Measurements from ENCODE around the gene RIN3. TPM values are rescaled to one million over a fixed set of nuclear protein-coding genes. Genes with fewer than 3 reads are reported as not detected.
A peak's percentile ranks its signal among the peaks of the same experiment; 100 is the strongest.
"Not testable (repeated sequence)": the region's sequence is repeated elsewhere in the genome, so short reads cannot be mapped to it uniquely, and the experiment has no call there.

Gene RIN3
- total RNA-seq, 1 donor from 2014 or later: 4.4 TPM

DNA sequence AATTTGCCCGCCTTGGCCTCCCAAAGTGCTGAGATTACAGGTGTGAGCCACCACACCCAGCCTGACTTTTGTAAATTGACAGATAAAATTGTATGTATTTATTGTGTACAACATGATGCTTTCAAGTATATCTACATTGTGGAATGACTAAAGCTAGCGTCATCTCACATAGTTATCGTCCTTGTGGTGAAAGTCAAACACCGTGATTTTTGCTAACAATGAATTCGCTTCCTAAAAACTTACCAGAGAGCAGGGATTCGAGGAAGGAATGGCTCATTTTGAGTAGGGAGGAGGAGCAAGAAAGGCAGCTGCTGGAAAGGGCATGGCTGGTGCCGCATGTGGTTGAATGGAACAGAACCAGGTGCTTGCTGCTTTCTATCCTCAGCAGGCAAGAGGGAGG, 149.5 kb downstream of the RIN3 start:
- no peak for DNase-seq (ENCODE audit: low read depth in 2 of 2)

DNA sequence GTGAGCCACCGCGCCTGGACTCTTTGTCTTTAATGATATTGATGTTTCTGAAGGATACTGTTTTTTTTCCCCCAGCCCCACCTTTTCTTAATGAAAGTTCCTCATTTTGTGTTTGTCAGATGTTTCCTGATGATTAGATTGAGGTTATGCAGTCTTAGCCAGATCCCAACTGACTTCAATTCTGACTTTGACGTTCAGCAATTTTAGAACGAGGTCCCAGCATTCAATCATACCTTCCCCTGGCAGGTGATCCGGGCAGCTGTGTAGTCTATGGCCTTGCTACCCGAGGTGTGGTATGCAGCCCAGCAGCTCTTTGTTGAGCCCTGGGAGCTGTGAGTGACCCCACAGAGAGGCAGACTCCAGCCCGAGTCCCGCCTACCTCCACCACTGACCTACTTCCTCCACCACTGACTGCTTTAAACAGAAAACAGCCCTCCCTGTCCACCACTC, 152.1 kb downstream of the RIN3 start:
- DNase-seq (ENCODE audit: low read depth in 2 of 2): peak in 1 of 2 donors; percentile 32

DNA sequence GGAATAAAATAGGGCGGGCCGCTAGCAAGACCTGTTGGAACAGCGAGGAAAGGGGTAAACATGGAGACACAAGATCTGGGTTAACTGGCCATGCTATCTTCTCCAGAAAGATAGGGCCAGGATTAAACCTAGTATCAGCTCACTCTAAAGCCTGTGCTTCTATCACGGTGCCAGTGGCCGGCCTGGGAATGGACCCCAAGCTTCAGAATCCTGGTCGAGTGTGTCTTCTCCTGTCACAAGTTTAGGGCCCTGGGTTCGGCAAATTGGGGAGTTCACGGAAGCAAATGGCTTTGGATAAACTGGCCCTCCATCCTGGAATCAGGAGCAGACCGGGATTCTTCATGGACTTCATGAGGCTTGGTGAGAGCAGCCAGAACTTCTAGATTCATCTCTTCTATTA, 152.7 kb downstream of the RIN3 start:
- DNase-seq (ENCODE audit: low read depth in 2 of 2): no peak

DNA sequence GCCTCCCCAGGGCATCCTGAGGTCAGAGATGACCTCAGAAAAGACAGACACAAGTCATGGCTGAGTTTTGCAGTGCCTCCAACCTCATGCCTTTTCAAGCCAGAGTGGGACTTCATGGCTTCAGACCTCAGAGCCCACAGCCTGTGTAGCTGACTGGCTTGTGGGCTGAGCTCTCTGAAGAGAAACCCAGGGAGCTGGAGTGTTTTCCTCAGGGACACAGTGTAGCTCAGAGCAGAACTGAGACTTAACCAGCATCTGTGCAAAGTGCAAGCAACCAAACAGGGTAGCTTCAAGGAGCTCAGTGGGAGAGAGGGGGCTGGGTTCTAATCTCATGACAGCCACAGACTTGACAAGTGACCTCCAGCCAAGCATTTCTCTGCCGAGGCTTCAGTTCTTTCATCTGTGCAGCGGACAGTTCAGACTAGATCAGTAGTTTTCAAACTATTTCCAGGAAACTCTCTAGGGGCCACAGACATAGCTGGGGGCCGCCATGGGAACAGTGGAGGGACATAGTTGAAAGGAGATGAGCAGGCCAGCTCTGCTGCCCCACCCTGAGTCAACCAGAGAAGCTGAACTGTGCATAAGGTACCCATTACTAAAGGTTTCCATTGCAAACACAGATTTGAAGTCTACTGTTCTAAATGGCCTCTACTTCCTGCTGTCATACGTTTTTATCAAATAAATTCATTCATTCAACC, 154.8 kb downstream of the RIN3 start:
- no peak for DNase-seq (ENCODE audit: low read depth in 2 of 2)

DNA sequence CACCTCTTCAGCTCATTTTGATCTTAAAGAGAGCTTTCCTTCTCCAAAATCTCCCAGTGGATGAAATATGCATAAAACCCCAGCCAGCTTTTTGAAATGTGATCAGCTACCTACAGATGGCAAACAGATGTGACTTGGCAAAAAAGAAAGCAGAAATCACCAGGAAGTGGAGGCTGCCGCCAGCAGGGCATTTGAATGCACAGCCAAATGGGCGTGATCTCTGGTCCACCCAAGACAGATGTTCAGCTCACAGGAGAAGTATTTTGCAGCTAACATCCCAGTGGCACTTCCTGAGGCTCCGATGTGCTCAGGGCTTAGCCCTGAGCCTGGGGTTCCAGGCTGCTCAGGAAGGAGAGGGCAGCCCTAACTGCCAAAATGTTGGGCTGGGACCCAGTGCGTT, 156.6 kb downstream of the RIN3 start:
- peak in 1 of 2 donors; percentile 33 for DNase-seq (ENCODE audit: low read depth in 2 of 2)

DNA sequence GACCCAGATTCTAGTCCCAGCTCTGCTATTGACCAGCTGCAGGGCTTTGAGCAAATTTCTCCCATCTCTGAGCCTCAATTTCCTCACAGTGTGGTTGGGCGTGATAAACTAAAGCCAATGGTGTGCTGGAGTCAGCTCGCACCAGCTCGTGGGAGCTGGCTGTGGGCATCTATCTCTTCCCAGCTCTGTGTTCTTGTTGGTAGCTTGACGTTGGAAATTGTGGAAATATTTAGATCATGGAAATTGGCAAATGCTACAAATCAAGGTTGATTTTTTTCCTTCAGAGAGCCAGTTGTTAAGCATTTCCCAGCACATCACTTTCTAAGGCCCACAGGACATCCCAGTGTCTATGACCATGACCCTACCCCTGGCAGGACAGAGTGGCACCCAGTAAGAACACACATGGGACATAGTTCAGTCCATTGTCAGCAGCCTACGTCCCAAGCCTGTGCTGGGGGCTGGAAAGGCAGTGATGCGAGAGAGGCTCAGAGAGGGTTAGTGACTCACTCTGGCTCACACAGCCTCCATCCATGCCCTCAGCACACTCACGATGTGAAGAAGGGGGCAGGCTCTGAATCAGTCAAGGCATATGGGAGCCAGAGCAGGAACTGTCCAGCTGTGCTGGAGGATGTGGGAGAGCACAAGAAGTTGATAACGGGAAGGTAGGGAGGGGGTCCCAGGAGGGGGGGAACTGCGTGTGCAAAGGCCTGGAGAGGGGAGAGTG, 157.2 kb downstream of the RIN3 start:
- DNase-seq (ENCODE audit: low read depth in 2 of 2): no peak

DNA sequence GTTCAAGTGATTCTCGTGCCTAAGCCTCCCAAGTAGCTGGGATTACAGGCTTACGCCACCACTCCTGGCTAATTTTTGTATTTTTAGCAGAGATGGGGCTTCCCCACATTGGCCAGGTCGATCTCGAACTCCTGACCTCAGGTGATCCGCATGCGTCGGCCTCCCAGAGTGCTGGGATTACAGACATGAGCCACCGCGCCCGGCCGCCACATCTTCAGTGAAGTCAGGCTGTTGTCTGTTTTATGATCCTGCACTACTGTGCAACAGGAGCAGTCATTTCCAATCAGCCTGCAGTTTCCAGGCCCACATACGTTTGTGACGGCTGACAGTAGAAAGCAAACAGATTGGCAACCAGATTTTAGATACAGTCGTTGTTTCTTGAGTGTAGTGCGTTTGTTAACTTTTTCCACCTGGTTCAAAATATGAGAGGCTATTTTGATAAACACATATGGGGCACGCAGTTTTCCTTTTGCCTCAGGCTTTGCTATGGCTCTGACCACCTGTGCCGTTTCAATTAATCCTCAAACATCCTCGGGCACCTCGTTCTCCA, 160.1 kb downstream of the RIN3 start:
- DNase-seq (ENCODE audit: low read depth in 2 of 2): no peak

DNA sequence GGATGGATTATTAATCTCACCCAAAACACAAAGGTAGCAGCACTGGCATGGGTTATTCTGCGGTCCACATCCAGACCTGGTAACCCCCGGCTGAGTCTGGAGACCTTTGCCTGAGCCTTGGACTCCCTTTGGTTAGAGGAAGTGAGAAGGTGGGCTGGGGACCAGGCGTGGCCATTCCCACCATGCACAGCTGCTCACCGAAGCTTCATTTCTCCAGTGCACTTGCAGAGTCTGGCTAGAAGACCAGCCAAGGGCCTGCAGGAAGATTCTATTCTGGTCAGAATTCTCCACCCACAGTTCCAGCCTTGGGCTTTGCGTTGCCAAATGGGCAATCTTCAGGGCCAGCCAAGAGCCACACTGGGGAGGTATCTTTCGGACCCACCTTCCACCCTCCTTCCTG, 161.8 kb downstream of the RIN3 start:
- DNase-seq (ENCODE audit: low read depth in 2 of 2): no peak

DNA sequence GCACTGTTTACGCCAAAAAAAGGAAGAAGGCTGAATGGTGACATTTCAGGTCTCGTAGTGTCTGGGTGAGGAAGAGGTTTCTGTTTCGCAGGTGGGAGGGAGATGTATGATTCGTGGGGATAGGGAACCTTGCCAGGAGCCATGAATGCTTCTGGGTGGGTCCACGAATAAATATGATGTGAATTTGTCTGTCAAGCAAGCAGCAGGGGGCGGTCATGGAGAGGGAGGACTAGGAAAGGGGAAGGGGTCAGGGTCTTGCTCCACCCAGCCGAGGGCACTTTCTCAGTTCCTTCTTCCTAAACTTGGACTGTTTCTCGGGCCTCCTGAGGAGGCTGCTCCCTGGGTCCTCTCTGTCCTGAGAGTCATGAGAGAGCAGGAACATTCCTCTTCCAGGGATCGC, 162.4 kb downstream of the RIN3 start:
- DNase-seq (ENCODE audit: low read depth in 2 of 2): no peak

DNA sequence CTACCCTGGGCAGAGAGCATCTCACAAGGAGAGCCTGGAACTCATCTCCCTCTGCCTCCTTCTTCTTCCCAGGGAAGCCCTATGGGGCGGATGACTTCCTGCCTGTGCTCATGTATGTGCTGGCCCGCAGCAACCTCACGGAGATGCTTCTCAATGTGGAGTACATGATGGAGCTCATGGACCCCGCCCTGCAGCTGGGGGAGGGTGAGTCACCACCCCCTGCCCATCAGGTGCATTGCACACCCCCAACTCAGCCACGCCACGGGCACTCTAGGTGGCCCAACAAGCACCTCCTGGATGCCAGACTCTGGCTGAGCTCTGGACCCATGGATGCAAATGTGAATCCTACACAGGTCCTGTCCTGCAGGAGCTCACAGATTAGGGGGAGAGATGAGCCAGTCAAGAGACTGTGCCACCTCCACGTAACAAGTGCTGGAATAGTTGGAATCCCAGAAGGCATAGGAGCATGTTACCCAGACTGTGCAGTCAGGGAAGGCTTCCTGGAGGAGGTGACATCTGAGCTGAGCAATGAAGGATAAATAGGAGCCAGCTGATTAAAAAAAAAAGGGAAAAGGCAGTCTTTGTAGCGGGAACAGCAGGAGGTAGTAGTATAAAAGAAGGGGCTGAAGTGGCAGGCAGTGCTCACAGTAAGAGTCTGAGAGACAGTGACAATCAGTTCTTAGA, 163.0 kb downstream of the RIN3 start:
- no peak for DNase-seq (ENCODE audit: low read depth in 2 of 2)

DNA sequence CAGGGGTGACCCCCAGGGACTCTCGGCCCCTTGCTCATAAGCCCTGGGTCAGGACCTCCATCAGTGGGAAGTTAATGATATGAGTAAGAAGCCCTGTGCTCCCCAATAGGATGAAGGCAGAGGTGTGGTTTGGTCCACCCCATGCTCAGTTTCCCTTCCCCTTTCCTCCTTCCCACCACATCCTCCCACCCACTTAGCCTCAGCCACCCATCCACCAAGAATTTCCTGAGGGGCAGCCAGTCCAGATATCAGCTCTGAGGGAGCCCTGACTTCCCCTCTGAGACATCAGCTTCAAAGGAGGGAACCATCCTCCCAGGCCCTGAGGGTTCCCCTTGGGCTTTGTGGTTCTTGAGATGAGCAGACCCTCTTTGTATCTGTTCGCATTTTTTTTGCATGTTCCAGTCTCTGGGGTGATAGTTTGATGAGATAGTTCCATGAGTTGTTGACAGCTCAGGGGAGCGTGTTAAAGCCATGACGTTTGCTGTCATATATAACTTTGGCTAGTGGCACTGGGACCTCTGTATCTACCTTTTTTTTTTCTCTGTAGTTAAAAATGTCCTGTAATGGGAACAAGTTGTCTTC, 163.6 kb downstream of the RIN3 start:
- DNase-seq (ENCODE audit: low read depth in 2 of 2): no peak

DNA sequence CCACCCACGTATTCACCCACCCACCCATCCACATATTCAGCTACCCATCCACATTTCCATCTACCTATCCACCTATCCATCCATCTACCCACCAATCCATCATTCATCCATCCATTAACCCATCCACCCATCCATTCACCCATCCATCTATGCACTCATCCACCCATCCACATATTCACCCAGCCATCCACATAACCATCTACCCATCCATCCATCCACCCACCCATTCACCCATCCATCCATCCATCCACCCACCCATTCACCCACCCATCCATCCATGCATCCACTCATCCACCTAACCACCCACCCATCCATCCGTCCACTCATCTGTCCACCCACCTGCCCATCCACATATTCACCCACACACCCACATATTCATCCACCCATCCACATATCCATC, 164.4 kb downstream of the RIN3 start:
- no peak for DNase-seq (ENCODE audit: low read depth in 2 of 2)

DNA sequence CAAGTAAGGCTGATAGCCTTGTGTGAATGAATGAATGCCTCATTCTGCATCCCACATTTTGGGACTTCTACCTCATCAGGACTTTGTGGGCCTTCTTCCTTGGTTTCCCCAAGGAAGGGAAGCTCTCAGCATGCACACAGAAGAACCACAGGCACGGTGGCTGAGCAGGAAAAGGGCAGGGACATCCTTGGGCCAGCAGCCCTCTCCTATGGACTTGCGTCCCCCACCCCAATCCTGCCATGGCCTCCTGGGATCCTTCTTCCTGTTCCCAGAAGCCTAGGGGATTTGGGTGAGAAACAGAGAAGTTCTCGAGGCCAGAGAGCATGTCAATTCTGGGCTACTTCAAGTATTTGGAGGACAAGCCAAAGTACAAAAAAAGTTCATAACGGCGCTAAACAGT, 165.2 kb downstream of the RIN3 start:
- DNase-seq (ENCODE audit: low read depth in 2 of 2): no peak

DNA sequence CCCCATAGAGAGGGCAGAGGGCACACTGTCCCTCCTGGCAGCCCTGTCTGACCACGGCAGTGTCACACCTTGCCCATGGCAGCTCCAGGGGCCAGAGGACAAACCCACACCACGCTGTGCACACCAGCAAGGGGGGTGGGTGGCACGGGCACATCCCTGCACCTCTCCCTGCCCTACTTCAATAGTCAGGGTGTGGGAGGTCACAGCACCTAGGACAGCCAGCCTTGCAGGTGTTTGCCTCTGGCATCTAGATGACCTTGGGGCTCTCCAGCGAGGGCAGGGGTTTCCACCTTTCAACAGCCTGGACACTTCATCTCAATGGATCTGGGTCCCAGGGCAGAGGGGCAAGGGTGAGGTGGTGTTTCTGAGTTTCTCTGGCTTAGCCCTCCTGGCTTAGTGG, 165.7 kb downstream of the RIN3 start:
- DNase-seq (ENCODE audit: low read depth in 2 of 2): no peak

DNA sequence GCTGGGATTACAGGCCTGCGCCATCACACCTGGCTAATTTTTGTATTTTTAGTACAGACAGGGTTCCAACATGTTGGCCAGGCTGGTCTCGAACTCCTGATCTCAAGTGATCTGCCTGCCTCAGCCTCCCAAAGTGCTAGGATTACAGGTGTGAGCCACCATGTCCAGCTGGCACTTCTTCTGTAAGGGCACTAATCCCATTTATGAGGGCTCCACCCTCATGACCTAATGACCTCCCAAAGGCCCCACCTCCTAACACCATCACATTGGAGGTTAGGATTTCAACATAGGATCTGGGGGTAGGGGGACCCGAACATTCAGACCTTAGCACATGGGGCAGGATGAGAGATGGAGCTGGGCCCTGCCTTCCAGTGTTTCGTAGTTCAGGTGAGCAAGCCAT, 166.7 kb downstream of the RIN3 start:
- not testable (repeated sequence) for DNase-seq (ENCODE audit: low read depth in 2 of 2)

DNA sequence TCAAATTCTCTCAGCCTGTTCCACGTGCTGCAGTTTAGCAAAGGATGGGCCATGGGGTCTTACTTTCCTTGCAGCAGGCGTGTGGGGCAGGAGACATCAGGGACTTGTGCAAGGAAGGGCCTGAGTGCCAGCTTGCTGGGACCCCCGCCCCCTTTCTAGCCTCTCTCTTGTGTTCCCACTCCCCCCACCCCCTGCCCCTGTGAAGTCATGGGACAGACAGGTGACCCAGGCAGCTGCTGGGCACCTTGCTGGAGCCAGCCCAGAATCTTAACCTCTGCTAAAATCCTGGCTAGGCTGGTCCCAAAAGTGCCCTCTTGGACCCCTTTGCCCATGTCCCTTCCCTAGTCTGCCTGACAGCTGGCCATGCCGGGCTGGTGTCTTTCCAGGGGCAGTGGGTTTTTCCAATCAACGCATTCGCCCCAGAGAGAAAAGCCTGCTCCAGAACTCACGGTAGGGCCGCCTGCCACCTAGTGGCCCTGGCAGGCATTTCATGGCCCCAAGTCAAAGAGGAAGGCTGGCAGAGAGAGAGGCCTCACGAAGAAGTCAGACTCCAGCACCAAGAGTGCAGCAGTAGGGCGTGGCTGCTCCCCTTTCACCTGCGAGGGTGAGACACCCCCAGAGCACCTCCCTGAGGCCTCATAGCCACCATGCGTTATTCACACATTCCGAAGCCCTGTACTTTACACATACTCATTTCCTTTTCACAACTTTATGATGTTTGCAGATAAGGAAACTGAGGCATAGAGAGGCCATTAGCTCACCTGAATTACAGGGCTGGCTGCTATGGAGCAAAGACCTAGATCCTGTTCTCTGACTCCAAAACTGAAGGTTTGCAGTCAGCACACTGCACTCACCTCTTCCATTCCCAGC, 167.4 kb downstream of the RIN3 start:
- peak; percentile 76 to 85 for DNase-seq (ENCODE audit: low read depth in 2 of 2)

DNA sequence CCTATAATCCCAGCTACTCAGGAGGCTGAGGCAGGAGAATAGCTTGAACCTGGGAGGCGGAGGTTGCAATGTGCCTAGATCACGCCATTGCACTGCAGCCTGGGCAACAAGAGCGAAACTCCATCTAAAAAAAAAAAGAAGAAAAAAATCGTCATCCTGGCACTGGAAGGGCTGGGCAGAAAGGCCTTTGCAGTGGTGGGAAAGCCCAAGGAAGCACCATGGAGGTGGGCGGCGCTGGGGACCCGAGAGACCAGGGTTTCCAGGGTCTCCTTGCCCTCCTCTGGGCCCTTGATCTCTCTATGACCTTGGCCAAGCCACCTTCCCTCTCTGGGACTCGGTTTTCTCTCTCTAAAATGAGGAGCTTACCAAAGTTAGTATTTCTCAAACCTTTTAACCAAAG, 169.5 kb downstream of the RIN3 start:
- no peak for DNase-seq (ENCODE audit: low read depth in 2 of 2)

DNA sequence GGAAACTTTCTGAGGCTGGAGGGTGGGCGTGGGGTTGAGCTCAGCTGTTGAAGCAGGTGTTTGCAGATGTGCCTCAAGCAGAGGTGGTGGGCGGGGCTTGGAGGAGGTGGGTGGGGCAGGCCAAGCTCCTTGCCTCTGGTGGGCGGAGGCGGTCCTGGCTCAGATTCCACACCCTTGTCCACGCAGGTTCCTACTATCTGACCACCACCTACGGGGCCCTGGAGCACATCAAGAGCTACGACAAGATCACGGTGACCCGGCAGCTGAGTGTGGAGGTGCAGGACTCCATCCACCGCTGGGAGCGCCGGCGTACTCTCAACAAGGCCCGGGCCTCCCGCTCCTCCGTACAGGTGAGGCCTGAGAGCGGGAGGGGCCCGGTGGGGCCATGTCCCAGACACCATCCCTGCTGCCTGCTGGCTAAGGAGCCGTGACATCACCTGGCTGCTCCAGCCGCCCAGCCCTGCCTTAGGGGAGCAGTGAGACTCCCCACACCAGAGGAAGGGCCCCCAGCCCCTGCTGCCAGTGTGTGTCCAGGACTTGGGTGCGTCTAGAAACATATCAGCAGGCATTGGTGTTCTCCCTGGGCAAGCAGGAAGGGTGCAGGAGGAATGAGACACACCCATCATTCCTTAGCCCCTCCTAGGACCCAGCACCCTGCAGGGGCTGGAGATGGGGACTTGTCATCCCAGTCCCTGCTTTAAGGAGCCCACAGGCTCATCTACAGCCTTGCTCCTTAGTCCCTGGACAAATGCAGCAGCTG, 171.4 kb downstream of the RIN3 start:
- no peak for DNase-seq (ENCODE audit: low read depth in 2 of 2)

DNA sequence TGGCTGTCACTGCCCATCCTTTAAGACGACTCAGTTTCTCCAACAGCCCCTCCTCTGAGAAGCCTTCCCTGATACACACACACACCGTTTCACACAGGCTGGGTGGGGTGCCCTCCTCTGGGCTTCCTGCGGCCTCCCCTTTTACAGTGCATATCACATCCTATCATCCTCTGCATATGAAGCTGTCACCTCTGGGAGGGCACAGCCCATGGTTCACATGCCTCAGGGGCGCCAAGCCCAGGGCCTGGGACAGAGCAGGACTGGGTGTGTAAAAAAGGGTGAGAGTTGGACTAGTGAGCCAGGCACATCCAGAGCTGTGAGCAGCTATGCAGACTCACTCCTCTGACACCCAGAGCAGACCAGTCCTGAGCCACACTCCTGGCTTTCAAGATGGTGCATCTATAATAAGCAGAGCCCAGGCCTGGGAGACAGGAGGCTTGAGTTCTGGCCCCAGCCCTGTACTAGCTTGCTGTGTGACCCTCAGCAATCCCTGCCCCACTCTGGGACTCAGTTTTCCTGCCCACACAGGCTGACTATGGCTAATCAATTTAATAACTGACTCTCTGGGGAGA, 172.3 kb downstream of the RIN3 start:
- no peak for DNase-seq (ENCODE audit: low read depth in 2 of 2)

DNA sequence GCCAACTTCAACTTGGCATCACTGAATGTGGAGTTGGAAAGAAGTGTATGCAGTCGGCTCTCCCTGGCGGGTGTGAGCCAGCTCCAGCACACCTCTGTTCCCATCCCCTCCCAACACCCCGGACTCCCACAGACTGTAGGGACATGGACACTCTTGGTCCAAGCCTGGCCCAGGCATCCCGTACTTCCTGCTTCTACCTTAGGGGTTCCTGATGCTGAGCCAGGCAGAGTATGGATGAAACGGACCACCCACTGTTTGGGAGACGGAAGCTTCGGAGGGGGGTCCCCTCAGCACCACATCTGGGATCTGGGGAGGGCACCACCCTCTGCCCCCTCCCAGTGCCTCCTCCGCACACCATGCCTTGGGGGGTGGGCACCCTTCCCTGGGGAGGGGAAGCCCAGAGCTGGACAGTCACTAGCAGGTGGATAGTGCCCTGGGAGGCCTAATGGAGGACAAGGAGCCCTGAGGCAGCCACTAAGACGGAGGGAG, 172.9 kb downstream of the RIN3 start:
- DNase-seq (ENCODE audit: low read depth in 2 of 2): no peak
